LHCN-M2 (cell line): ENCODE results near the gene C19orf81. TPM values are rescaled to one million over a fixed set of nuclear protein-coding genes. Genes with fewer than 3 reads are reported as not detected.

Source experiments
- DNase-seq: peaks from one replicate; pipeline ENCODE4 v3.0.0-alpha.2; 2012; ENCODE audit warnings: low read depth
- total RNA-seq: library from RNA; depleted of rRNA; stranded (reverse); fragments of >200 nt; gene quantifications from 2 replicates; pipeline ENCODE4 v1.2.3, GENCODE V29; 2014

The C19orf81 gene
- total RNA-seq, 1 experiment from 2014 or later = not detected

- DNase-seq = no peak
These were observed 20.1 kb upstream of the C19orf81 start for GRCh38 chr19:50629194-50629593.

GRCh38 chr19:50629801-50630200 is 19.4 kb upstream of the C19orf81 start:
- DNase-seq = no peak

GRCh38 chr19:50632151-50632835 is 17.0 kb upstream of the C19orf81 start:
- no peak for DNase-seq

- no peak for DNase-seq
These were observed 15.9 kb upstream of the C19orf81 start for GRCh38 chr19:50633359-50633758.

GRCh38 chr19:50633973-50634372 is 15.3 kb upstream of the C19orf81 start:
- no peak for DNase-seq

GRCh38 chr19:50636317-50637085 is 12.7 kb upstream of the C19orf81 start:
- no peak for DNase-seq

- DNase-seq = no peak
These were observed 10.6 kb upstream of the C19orf81 start for GRCh38 chr19:50638600-50638999.

- peak; percentile 15 for DNase-seq
These were observed 9.8 kb upstream of the C19orf81 start, which contains the start of gene SYT3 for GRCh38 chr19:50639121-50640112. TSS of gene SYT3 (minus strand) at chr19:50639881. CDS start at chr19:50637411, 2,470 bp downstream.

GRCh38 chr19:50640368-50640767 is 8.9 kb upstream of the C19orf81 start:
- DNase-seq = no peak

GRCh38 chr19:50644315-50644915 is 4.8 kb upstream of the C19orf81 start:
- DNase-seq = no peak

GRCh38 chr19:50645107-50645506 is 4.1 kb upstream of the C19orf81 start:
- no peak for DNase-seq

GRCh38 chr19:50646074-50646807 is 3.0 kb upstream of the C19orf81 start:
- DNase-seq = peak; percentile 74

GRCh38 chr19:50647879-50648615 is 1.2 kb upstream of the C19orf81 start:
- DNase-seq = no peak

- no peak for DNase-seq
These were observed 586 bp upstream of the C19orf81 start for GRCh38 chr19:50648659-50649058.

- DNase-seq = no peak
These were observed 1.9 kb downstream of the C19orf81 start for GRCh38 chr19:50651174-50651573.

- DNase-seq = no peak
These were observed 3.5 kb downstream of the C19orf81 start for GRCh38 chr19:50652722-50653121.

- DNase-seq = no peak
These were observed 5.6 kb downstream of the C19orf81 start for GRCh38 chr19:50654882-50655281.

GRCh38 chr19:50657222-50657669 is 8.0 kb downstream of the C19orf81 start:
- no peak for DNase-seq

- peak; percentile 49 for DNase-seq
These were observed 8.6 kb downstream of the C19orf81 start for GRCh38 chr19:50657712-50658440.
